SU-DHL-6 (cell line): ENCODE results near the gene DDX43.
"Not testable (repeated sequence)": the region's sequence is repeated elsewhere in the genome, so short reads cannot be mapped to it uniquely, and the experiment has no call there.

Source experiments
- H2AFZ ChIP-seq: fragments of 200-600 bp; sonication (generic); 2 replicates; pipeline ENCODE4 v1.6.1; 2014; ENCODE audit warnings: low read depth, mild to moderate bottlenecking, moderate library complexity, mixed read lengths, antibody characterized with exemption, low read length; ENCODE audit not compliant: severe bottlenecking
- H3F3A ChIP-seq: fragments of 200-600 bp; shearing (Covaris generic); 2 replicates; pipeline ENCODE4 v1.6.0; 2016; ENCODE audit warnings: antibody characterized with exemption, mild to moderate bottlenecking; ENCODE audit not compliant: insufficient read depth
- H3K27ac ChIP-seq: fragments of 200-600 bp; sonication (generic); 2 replicates; pipeline ENCODE4 v1.5.1; 2016; ENCODE audit warnings: low read depth, mild to moderate bottlenecking, low read length, moderate library complexity, mixed read lengths
- H3K27me3 ChIP-seq: fragments of 200-600 bp; sonication (generic), shearing (Covaris generic); 2 replicates; pipeline ENCODE4 v1.6.0; 2014; ENCODE audit warnings: mild to moderate bottlenecking, low read length
- H3K36me3 ChIP-seq: fragments of 200-600 bp; sonication (generic); 2 replicates; pipeline ENCODE4 v1.6.1; 2014; ENCODE audit warnings: mild to moderate bottlenecking, low read length, mixed read lengths
- H3K4me2 ChIP-seq: fragments of 300-600, 200-600 bp; shearing (Covaris generic), sonication (generic); 2 replicates; pipeline ENCODE4 v1.6.0; 2014; ENCODE audit warnings: low read length, low read depth, mild to moderate bottlenecking; ENCODE audit not compliant: poor library complexity, severe bottlenecking
- H3K4me3 ChIP-seq: fragments of 200-600 bp; sonication (generic); 2 replicates; pipeline ENCODE4 v1.5.1; 2014; ENCODE audit warnings: antibody characterized with exemption, low read length, mild to moderate bottlenecking, mixed read lengths; ENCODE audit not compliant: insufficient read depth, poor library complexity, severe bottlenecking
- H3K79me2 ChIP-seq: fragments of 200-600 bp; sonication (generic); 2 replicates; pipeline ENCODE4 v1.6.1; 2014; ENCODE audit warnings: mild to moderate bottlenecking, low read length, moderate library complexity; ENCODE audit not compliant: insufficient read depth
- H3K9ac ChIP-seq: fragments of 200-600 bp; sonication (generic); 2 replicates; pipeline ENCODE4 v1.7.0; 2014; ENCODE audit warnings: mild to moderate bottlenecking, low read length
- H3K9me2 ChIP-seq: fragments of 200-600 bp; sonication (generic); replicated peaks from 2 replicates; pipeline ENCODE4 v1.6.1; 2014; ENCODE audit warnings: low read length; ENCODE audit not compliant: insufficient read depth
- H3K9me3 ChIP-seq: fragments of 200-600 bp; sonication (generic); 2 replicates; pipeline ENCODE4 v1.6.1; 2014; ENCODE audit warnings: low read length, mixed read lengths; ENCODE audit not compliant: insufficient read depth
- H4K20me1 ChIP-seq: fragments of 200-600 bp; sonication (generic); 2 replicates; pipeline ENCODE4 v1.6.1; 2014; ENCODE audit warnings: low read depth, mild to moderate bottlenecking, antibody characterized with exemption, low read length, moderate library complexity, mixed read lengths
- CTCF ChIP-seq: fragments of 200-600 bp; sonication (generic); IDR thresholded peaks from one replicate; pipeline ENCODE4 v1.5.1; 2017; ENCODE audit warnings: antibody characterized with exemption, mild to moderate bottlenecking, low read length, moderate library complexity; ENCODE audit not compliant: insufficient read depth, poor library complexity, severe bottlenecking
- EZH2phosphoT487 ChIP-seq: fragments of 200-600 bp; sonication (generic), shearing (Covaris generic); conservative IDR thresholded peaks from 2 replicates; pipeline ENCODE4 v1.6.1; 2018; ENCODE audit warnings: mild to moderate bottlenecking, antibody characterized with exemption, low read length, moderate library complexity, mixed read lengths

Gene DDX43

GRCh38 chr6:73451223-73452106 lies 56.8 kb downstream of the DDX43 start:
- no peak overlapping the region for H3K4me3 ChIP-seq
- H3K27ac ChIP-seq: no peak overlapping the region
- H3K36me3 ChIP-seq: no peaks in the 10 kb centered on the region
- H3F3A ChIP-seq: no peaks in the 10 kb centered on the region
- no peak overlapping the region for H3K9ac ChIP-seq
- peak overlapping the region; percentile 20 for H3K4me2 ChIP-seq
- H3K79me2 ChIP-seq: no peaks in the 10 kb centered on the region
- H4K20me1 ChIP-seq: no peaks in the 10 kb centered on the region
- H3K27me3 ChIP-seq: no peaks in the 10 kb centered on the region
- no peaks in the 10 kb centered on the region for H3K9me3 ChIP-seq
- H3K9me2 ChIP-seq: no peaks in the 10 kb centered on the region
- peak overlapping the region; percentile 48 for H2AFZ ChIP-seq
- no peak for TF ChIP-seq CTCF

GRCh38 chr6:73452107-73452461 lies 57.5 kb downstream of the DDX43 start, which contains the start of gene CGAS:
TSS of gene CGAS (minus strand) at chr6:73452297. CDS start at chr6:73452181, 116 bp downstream.
- Histone ChIP-seq H3K36me3 (no peaks in the 10 kb centered on the region), H3K27me3 (no peaks in the 10 kb centered on the region), H3K9ac (no peak within 1 kb of the TSS), H3K79me2 (no peaks in the 10 kb centered on the region), H4K20me1 (no peaks in the 10 kb centered on the region), H3K9me3 (no peaks in the 10 kb centered on the region), H3K4me2 (peak within 1 kb of the TSS; percentile 20), H3F3A (no peaks in the 10 kb centered on the region), H3K27ac (no peak within 1 kb of the TSS), H3K4me3 (no peak within 1 kb of the TSS), H2AFZ (peak within 1 kb of the TSS; percentile 48), H3K9me2 (no peaks in the 10 kb centered on the region)
- no peak for TF ChIP-seq EZH2phosphoT487
- TF ChIP-seq CTCF: no peak

- H3K79me2 ChIP-seq: no peaks in the 10 kb centered on the region
- no peaks in the 10 kb centered on the region for H3K36me3 ChIP-seq
- H2AFZ ChIP-seq: no peak overlapping the region
- H3K27me3 ChIP-seq: no peaks in the 10 kb centered on the region
- no peak overlapping the region for H3K4me2 ChIP-seq
- H3K4me3 ChIP-seq: no peak overlapping the region
- no peaks in the 10 kb centered on the region for H3K9me2 ChIP-seq
- no peak for TF ChIP-seq EZH2phosphoT487
- TF ChIP-seq CTCF: no peak
- no peak overlapping the region for H3K27ac ChIP-seq
- H3K9ac ChIP-seq: no peak overlapping the region
- no peaks in the 10 kb centered on the region for H3K9me3 ChIP-seq
- no peaks in the 10 kb centered on the region for H3F3A ChIP-seq
- H4K20me1 ChIP-seq: no peaks in the 10 kb centered on the region
These were observed 61.4 kb downstream of the DDX43 start for GRCh38 chr6:73455865-73456629.

GRCh38 chr6:73459474-73459873 lies 64.8 kb downstream of the DDX43 start:
- not testable (repeated sequence) for H4K20me1 ChIP-seq, H3K4me3 ChIP-seq, H3K27me3 ChIP-seq, H3K27ac ChIP-seq, H3K4me2 ChIP-seq, H3K9me3 ChIP-seq, H3K36me3 ChIP-seq, H3F3A ChIP-seq, H3K9ac ChIP-seq, H2AFZ ChIP-seq, H3K9me2 ChIP-seq
- peaks cover 29% of the 10 kb centered on the region for H3K79me2 ChIP-seq
